Activated naive CD8-positive, alpha-beta T cell treated with anti-CD3 and anti-CD28 coated beads for 36 hours (primary cell): ENCODE measurements around the gene ZNF512. TPM values are rescaled to one million over a fixed set of nuclear protein-coding genes. Genes with fewer than 3 reads are reported as not detected.
A peak's percentile ranks its signal among the peaks of the same experiment; 100 is the strongest.

ENCODE experiments used
- DNase-seq: peaks from one replicate; pipeline ENCODE4 v3.0.0; 2021
- H3K27ac Mint-ChIP-seq: one replicate; pipeline ENCODE4 v1.8.0; 2022; ENCODE audit warnings: mild to moderate bottlenecking, moderate library complexity, mixed read lengths
- H3K27me3 Mint-ChIP-seq: one replicate; pipeline ENCODE4 v1.8.0; 2022; ENCODE audit warnings: mild to moderate bottlenecking, mixed read lengths
- H3K36me3 Mint-ChIP-seq: one replicate; pipeline ENCODE4 v1.8.0; 2021; ENCODE audit warnings: mild to moderate bottlenecking, mixed read lengths
- H3K4me1 Mint-ChIP-seq: one replicate; pipeline ENCODE4 v1.8.0; 2021; ENCODE audit warnings: mixed read lengths
- H3K4me3 Mint-ChIP-seq: one replicate; pipeline ENCODE4 v1.8.0; 2022; ENCODE audit warnings: mild to moderate bottlenecking, moderate library complexity, mixed read lengths
- H3K9me3 Mint-ChIP-seq: one replicate; pipeline ENCODE4 v1.8.0; 2022; ENCODE audit warnings: mixed read lengths
- total RNA-seq, 2 experiments: library from RNA; stranded (reverse); gene quantifications; one replicate each; pipeline ENCODE4 v1.2.3, GENCODE V29; 2021

ZNF512 gene
- total RNA-seq, 2 experiments from 2014 or later, result 21.0 to 25.2 TPM

- no peaks in the 10 kb centered on the region for H3K27me3 Mint-ChIP-seq
- peak overlapping the region; percentile 89 for H3K27ac Mint-ChIP-seq
- H3K4me1 Mint-ChIP-seq, result peaks cover 18% of the 10 kb centered on the region
- H3K4me3 Mint-ChIP-seq, result no peak overlapping the region
- no peaks in the 10 kb centered on the region for H3K9me3 Mint-ChIP-seq
- H3K36me3 Mint-ChIP-seq, result peaks cover 36% of the 10 kb centered on the region
- DNase-seq, result no peak
Measured at GRCh38 chr2:27638709-27639108, 55.9 kb downstream of the ZNF512 start.

DNA sequence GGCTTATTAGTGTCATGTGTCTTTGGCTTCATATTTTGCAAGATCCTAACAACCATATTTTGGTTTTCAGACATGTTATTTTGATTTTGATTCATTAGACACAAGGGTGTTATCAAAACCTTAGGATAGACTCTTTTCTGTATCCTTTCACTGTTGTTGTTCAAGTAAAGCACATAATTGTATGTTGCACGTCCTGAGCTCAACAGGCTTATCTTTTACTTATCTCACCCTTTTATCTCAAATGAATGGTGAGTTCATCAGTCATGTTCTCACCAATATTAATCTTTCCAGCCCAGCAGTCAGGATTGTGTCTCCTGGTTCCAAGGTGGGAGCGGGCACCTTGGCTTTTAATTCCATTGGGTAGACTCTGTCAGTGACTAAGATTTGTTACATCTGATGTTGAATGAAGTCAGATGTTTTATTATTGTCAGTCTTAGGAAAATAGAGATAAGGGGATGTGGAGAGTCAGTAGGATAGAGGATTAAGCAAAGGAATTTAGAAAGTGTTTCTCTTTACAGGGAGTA lies 57.9 kb downstream of the ZNF512 start:
- Mint-ChIP-seq H3K4me1 (peaks cover 16% of the 10 kb centered on the region), H3K27me3 (no peaks in the 10 kb centered on the region), H3K4me3 (no peak overlapping the region), H3K27ac (no peak overlapping the region), H3K9me3 (no peaks in the 10 kb centered on the region), H3K36me3 (peaks cover 21% of the 10 kb centered on the region)
- no peak for DNase-seq

- Mint-ChIP-seq H3K4me1 (no peaks in the 10 kb centered on the region), H3K4me3 (no peak overlapping the region), H3K27ac (no peak overlapping the region), H3K36me3 (peaks cover 10% of the 10 kb centered on the region), H3K27me3 (no peaks in the 10 kb centered on the region), H3K9me3 (no peaks in the 10 kb centered on the region)
- no peak for DNase-seq
Measured at GRCh38 chr2:27645197-27645596, 62.4 kb downstream of the ZNF512 start.

DNA sequence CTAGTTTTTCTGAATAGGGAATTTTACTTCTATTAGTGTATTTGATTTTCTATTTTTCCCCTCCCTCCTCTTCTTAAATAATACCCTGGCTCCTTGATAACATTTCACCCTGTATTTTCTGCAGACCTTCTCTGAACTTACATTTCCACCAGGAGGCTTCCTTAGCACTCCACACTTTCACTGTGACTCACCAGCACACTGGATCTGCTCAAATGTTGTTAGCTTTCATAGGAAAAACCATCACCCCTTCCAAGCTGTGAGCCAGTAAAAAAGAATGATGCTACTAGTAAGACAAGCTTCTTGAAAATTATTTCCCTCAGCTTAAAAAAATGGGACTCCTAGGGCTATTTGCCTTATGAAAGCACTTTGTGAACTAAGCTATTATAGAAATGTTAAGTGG lies 64.4 kb downstream of the ZNF512 start:
- no peak overlapping the region for H3K27ac Mint-ChIP-seq
- no peaks in the 10 kb centered on the region for H3K9me3 Mint-ChIP-seq
- no peak overlapping the region for H3K4me3 Mint-ChIP-seq
- H3K27me3 Mint-ChIP-seq, result no peaks in the 10 kb centered on the region
- peaks cover 7% of the 10 kb centered on the region for H3K36me3 Mint-ChIP-seq
- no peaks in the 10 kb centered on the region for H3K4me1 Mint-ChIP-seq
- DNase-seq, result no peak

DNA sequence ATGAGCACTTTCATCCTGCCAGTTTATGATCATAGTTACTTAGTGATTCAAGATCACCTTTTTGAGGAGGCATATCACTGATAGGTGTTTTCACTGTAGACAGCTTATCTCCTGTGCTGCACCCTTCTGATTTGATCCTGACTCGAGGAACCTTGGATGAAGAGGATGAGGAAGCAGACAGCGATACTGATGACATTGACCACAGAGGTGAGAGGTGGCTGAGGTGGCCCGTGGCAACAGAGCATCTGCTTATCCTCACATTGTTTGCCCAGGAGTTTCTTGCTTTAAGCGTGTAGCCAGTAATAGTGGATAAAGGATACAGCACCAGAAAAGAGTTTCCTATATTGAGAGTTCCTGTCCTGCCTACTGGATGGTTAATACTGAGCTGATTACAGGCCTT lies 64.9 kb downstream of the ZNF512 start:
- no peak overlapping the region for H3K27ac Mint-ChIP-seq
- DNase-seq, result no peak
- H3K27me3 Mint-ChIP-seq, result no peaks in the 10 kb centered on the region
- no peak overlapping the region for H3K4me3 Mint-ChIP-seq
- H3K4me1 Mint-ChIP-seq, result peaks cover 3% of the 10 kb centered on the region
- H3K36me3 Mint-ChIP-seq, result peaks cover 7% of the 10 kb centered on the region
- no peaks in the 10 kb centered on the region for H3K9me3 Mint-ChIP-seq

DNA sequence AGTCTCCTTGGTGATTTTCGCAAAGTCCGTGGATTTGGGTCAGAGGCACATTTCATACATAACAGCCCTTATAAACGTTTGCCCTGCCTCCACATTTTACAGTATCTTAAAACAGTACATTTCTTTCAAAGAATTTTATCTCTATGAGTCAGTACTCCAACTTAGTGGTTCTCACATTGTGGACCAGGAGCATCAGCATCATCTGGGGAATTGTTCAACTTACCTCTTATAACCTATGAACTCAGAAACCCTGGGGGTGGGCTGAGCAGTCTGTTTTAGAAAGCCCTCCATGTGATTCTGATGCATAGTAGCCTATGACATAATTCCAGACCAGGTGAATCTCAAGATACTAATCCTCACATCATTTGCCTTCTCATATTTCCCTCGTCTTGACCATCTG lies 68.2 kb downstream of the ZNF512 start:
- Mint-ChIP-seq H3K4me1 (peaks cover 7% of the 10 kb centered on the region), H3K4me3 (no peak overlapping the region), H3K27ac (no peak overlapping the region), H3K36me3 (peaks cover 21% of the 10 kb centered on the region), H3K27me3 (no peaks in the 10 kb centered on the region), H3K9me3 (no peaks in the 10 kb centered on the region)
- DNase-seq, result no peak

GRCh38 chr2:27652341-27652740 lies 69.5 kb downstream of the ZNF512 start:
- Mint-ChIP-seq H3K4me3 (no peak overlapping the region), H3K9me3 (no peaks in the 10 kb centered on the region), H3K36me3 (peaks cover 21% of the 10 kb centered on the region)

GRCh38 chr2:27652790-27653189 lies 69.9 kb downstream of the ZNF512 start:
- Mint-ChIP-seq H3K27ac (peak overlapping the region; percentile 22), H3K27me3 (no peaks in the 10 kb centered on the region), H3K4me1 (peaks cover 10% of the 10 kb centered on the region), H3K9me3 (no peaks in the 10 kb centered on the region), H3K36me3 (peaks cover 21% of the 10 kb centered on the region), H3K4me3 (no peak overlapping the region)
- no peak for DNase-seq

More at GRCh38 chr2:27652341-27652740, 69.5 kb downstream of the ZNF512 start:
- peak overlapping the region; percentile 22 for H3K27ac Mint-ChIP-seq
- peaks cover 10% of the 10 kb centered on the region for H3K4me1 Mint-ChIP-seq
- no peaks in the 10 kb centered on the region for H3K27me3 Mint-ChIP-seq
- no peak for DNase-seq

DNA sequence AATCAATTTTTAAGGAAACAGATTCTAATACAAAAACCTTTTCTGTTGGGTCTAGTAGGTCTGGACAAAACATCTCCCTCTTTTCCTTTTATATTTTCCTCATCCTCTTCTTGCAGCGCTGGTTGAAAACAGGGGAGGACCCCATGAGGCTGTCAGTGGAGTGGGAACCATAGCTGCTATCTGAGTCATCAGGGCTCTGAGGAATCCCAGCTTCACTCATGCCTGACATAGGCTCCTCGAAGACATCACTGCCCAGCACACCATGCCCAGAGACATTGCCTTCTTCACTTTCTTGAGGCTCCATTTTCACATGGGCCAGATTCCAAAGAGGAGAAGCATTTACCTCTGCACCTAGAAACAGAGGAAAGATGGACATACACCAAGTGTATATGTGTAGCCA lies 70.6 kb downstream of the ZNF512 start:
- no peak for DNase-seq
- no peaks in the 10 kb centered on the region for H3K9me3 Mint-ChIP-seq
- H3K27me3 Mint-ChIP-seq, result no peaks in the 10 kb centered on the region
- peaks cover 21% of the 10 kb centered on the region for H3K36me3 Mint-ChIP-seq
- H3K4me3 Mint-ChIP-seq, result no peak overlapping the region
- peaks cover 10% of the 10 kb centered on the region for H3K4me1 Mint-ChIP-seq
- peak overlapping the region; percentile 24 for H3K27ac Mint-ChIP-seq

DNA sequence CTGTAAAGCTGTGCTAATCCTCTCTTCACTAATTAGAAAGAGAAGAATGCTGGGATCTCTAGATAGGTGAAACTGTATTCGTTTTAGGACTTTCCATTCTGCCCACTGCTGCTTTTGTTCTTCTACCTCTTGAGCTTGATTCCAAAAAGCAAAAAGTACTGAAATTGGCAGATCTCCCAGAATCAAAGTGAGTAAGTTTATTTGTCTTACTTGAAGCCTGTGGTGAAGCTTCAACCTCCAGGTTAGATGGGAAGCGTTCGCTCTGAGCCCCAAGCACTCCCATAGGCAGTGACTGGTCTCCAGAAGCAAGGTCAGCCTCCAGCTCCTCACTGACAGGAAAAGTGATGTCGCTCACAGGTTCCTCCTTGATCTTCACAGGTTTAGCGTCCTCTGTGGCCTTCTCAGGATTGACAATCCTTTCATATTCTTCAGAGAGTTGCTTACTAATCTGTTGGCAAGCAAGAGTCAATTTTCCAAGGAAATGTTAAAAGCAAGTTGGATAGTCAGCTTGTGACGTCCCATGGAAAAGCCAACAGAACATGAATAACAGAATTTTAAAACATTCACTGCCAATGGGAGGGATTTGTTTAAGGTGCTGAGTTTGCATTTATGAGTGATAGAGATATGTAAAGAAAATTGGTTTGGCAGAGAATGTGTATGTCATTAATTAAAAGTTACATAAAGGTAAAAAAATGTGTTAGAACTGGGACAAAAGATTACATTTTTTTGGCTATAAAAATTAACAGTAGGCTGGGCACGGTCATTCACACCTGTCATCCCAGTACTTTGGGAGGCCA lies 72.5 kb downstream of the ZNF512 start:
- Mint-ChIP-seq H3K36me3 (peaks cover 16% of the 10 kb centered on the region), H3K9me3 (no peaks in the 10 kb centered on the region), H3K27me3 (no peaks in the 10 kb centered on the region), H3K4me3 (no peak overlapping the region), H3K27ac (peak overlapping the region; percentile 18), H3K4me1 (peaks cover 17% of the 10 kb centered on the region)
- DNase-seq, result no peak

- no peak for DNase-seq
- Mint-ChIP-seq H3K9me3 (no peaks in the 10 kb centered on the region), H3K4me3 (no peak overlapping the region), H3K4me1 (peaks cover 36% of the 10 kb centered on the region), H3K36me3 (peaks cover 10% of the 10 kb centered on the region), H3K27me3 (no peaks in the 10 kb centered on the region), H3K27ac (no peak overlapping the region)
Measured at GRCh38 chr2:27661371-27661770, 78.5 kb downstream of the ZNF512 start.

DNA sequence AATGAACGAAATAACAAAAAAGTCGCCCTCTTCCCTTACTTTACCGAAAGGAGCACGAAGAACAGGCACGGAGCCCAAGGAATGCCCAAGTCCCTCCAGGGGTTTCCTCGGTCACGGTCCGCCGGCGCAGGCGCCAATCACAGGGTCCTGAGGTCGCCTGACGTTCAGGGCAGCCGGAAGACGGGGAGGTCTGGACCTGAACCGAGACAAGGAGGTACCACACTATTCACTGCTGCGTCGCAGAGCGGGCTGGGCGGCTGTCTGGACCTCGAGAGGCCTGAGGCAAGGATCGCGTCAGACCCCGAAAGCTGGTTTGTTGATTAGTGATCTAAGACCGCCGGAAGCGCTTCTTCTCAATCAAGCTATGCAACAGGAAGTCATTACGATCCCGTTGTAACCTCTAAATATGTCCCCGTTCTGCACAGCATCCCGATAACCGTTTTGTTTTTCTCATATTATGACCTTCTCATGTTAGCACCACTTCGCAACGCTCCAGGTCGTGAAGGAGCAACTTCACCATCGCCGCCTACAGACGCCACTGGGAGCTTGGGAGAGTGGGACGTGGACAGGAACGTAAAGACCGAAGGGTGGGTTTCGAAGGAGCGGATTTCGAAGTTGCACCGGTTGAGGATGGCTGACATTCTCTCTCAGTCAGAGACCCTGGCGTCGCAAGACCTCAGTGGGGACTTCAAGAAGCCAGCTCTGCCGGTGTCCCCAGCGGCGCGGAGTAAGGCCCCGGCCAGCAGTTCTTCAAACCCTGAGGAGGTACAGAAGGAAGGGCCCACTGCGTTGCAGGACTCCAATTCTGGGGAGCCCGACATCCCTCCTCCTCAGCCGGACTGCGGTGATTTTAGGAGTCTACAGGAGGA lies 80.7 kb downstream of the ZNF512 start, which contains the start of the genes SLC4A1AP and SUPT7L:
Gene SLC4A1AP, plus strand, starts transcription at position 605 of the 869 bp plus-strand sequence. Its CDS starts 26 bp downstream, at position 631.
Gene SUPT7L, minus strand, starts transcription at position 330 of the 869 bp plus-strand sequence. CDS start 1,422 bp downstream, outside the sequence.
- Mint-ChIP-seq H3K4me3 (peak within 1 kb of the TSS; percentile 100), H3K27me3 (no peaks in the 10 kb centered on the region), H3K27ac (peak within 1 kb of the TSS; percentile 100), H3K9me3 (no peaks in the 10 kb centered on the region), H3K36me3 (peaks cover 14% of the 10 kb centered on the region), H3K4me1 (peaks cover 37% of the 10 kb centered on the region)
- peak; percentile 70 for DNase-seq

- DNase-seq, result no peak
Measured at GRCh38 chr2:27664154-27664574, 81.3 kb downstream of the ZNF512 start.

DNA sequence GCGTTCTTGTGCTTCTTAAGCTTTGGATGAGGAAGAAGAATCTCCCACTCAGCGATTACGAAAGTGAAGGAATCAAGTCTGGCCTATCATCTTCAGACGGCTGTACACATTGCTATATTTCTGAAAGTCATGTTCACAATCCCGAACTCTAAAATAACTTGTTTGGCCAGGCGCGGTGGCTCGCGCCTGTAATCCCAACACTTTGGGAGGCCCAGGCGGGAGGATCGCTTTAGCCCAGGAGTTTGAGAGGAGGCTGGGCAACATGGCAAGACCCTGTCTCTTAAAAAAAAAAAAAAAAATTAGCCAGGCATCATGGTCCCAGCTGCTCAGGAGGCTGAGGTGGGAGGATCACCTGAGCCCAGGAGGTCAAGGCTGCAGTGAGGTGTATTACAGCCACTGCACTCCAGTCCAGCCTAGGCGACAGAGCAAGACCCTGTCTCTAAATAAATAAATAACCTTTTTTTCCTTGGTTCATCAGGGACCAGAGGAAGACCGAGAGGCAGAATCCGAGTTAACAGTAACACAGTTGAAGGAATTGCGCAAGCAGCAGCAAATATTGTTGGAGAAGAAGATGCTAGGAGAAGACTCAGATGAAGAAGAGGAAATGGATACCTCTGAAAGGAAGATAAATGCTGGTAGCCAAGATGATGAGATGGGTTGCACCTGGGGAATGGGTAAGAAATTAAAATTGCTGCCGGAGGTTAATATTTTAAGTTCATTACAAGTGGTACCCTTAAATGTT lies 82.0 kb downstream of the ZNF512 start:
- Mint-ChIP-seq H3K4me1 (peaks cover 30% of the 10 kb centered on the region), H3K4me3 (peak overlapping the region; percentile 100), H3K27me3 (no peaks in the 10 kb centered on the region), H3K9me3 (no peaks in the 10 kb centered on the region), H3K36me3 (peaks cover 14% of the 10 kb centered on the region), H3K27ac (peak overlapping the region; percentile 100)
- DNase-seq, result no peak

More at GRCh38 chr2:27664154-27664574, 81.3 kb downstream of the ZNF512 start:
- Mint-ChIP-seq H3K27ac (peak overlapping the region; percentile 100), H3K36me3 (peaks cover 14% of the 10 kb centered on the region), H3K4me3 (peak overlapping the region; percentile 100), H3K4me1 (peaks cover 32% of the 10 kb centered on the region), H3K9me3 (no peaks in the 10 kb centered on the region), H3K27me3 (no peaks in the 10 kb centered on the region)
